ENCODE results near the gene CLEC6A.
"Not testable (repeated sequence)": the region's sequence is repeated elsewhere in the genome, so short reads cannot be mapped to it uniquely, and the experiment has no call there.

Gene CLEC6A

DNA sequence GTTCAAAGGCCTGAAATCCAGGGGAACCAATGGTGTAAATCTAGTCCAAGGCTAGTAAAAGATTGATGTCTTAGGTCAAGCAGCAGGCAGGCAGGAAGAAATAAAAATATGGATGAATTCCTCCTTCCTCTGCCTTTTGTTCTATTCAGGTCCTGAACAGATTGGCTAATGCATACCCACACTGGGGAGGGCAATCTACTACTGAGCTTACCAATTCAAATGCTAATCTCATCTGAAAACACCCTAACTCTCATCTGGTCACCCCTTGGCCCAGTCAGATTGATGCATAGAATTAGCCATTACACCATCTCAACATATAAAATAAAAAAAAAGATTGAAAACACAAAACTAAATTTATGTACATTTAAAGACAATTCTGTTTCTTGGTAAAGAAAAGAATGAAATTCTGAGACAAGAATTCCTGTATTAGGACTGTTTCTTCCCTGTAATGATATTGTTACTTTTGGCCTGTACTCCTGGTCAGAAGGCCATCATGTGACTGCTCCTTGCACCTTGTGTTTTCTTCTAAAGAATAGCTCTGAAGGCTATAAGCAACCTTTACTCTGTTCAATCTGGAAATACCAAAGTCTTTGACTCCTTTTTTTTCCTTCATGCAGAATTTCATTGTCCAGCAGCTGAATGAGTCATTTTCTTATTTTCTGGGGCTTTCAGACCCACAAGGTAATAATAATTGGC is 19.9 kb downstream of the CLEC6A start:
- no peak overlapping the region for H3K27ac Mint-ChIP-seq
- ATAC-seq (no peak), DNase-seq (ENCODE audit: low spot score in 2 of 2) (no peak)
- H3K4me3 Mint-ChIP-seq, result no peak overlapping the region
- H3K36me3 Mint-ChIP-seq, result no peaks in the 10 kb centered on the region
- H3K9me3 Mint-ChIP-seq, result no peaks in the 10 kb centered on the region
- no peaks in the 10 kb centered on the region for H3K4me1 Mint-ChIP-seq

DNA sequence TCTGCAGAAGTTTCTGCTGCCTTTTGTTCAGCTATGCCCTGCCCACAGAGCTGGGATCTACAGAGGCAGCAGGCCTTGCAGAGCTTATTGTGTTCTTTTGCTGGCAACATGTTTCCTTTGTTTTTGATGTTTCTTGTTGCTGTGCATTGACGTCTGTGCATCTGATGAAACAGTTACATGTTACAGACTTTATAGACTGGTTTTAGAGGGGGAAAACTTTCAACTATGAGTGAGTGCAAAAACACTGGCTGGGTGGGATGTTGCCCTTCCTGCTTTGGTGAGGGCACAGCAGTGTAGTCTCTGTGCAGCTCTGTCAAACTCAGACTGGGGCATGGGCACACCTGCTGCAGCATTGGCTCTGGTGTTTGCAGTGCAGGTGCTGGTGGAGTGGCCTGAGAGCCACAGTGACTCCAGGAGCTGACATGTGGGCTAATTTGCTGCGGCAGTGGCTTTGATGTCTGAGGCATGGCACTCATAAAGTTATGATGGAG is 26.9 kb downstream of the CLEC6A start:
- Mint-ChIP-seq H3K4me1 (peaks cover 10% of the 10 kb centered on the region), H3K27ac (no peak overlapping the region), H3K36me3 (no peaks in the 10 kb centered on the region), H3K4me3 (no peak overlapping the region), H3K9me3 (no peaks in the 10 kb centered on the region)
- ATAC-seq (no peak), DNase-seq (ENCODE audit: low spot score in 2 of 2) (no peak)

DNA sequence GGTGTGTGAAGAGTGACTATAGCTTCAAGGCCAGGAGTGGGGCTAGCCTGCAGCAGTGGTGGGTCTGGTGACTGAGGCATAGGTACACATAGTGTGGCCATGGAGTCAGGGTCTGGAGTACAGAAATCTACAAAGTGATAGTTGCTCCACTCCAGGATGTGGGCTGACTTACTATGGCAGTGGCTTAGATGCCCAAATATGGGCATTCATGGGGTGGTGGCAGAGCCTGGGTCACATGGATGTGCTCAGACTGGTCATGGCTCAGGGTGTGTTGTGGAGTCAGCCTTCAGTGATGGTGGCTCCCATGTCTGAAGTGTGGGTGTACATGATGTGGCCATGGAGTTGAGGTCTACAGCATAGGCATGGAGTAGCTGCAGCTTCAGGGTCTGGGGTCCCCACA is 27.3 kb downstream of the CLEC6A start:
- no peaks in the 10 kb centered on the region for H3K9me3 Mint-ChIP-seq
- ATAC-seq (peak; percentile 80), DNase-seq (ENCODE audit: low spot score in 2 of 2) (no peak)
- no peak overlapping the region for H3K27ac Mint-ChIP-seq
- no peak overlapping the region for H3K4me3 Mint-ChIP-seq
- H3K4me1 Mint-ChIP-seq, result peaks cover 10% of the 10 kb centered on the region
- H3K36me3 Mint-ChIP-seq, result no peaks in the 10 kb centered on the region

DNA sequence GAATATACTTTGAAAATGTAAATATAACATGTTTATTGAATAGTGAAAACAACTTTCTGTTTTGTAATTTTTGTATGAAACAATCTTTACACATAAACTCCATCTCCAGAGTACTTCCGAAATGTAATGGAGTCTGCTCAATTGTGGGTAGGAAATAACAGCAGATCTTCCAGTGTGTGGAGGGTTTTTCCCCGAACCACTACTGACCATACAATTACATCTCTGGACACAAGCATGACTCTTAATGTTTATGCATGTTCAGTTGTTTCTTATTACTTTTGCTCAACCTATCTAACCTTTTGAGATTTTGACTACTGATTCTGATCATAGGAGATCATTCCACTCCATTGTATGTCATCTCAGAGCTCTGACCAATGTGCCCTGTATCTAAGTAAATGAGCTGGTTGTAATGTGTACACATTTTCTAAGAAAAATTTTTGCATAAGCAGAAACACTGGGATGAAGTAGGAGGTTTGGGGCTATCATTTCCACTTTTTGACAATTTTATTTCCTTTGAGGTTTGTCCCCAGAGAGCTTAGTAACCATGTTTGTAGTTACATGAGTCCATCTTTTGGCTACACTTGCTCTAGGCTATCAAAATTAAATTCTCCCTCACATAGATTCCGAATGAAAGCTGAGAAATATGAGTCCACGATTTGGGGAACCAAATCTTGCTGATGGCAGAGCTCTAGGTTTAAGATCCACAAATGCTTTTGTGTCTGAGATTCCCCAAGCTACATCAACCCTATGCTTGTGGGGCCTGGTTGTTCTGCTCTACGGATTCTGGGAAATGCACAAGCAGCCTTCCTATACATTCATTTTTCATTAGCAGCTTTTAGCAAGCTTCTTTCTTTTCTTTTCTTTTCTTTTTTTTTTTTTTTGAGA is 36.1 kb downstream of the CLEC6A start:
- ATAC-seq (peak; percentile 51), DNase-seq (ENCODE audit: low spot score in 2 of 2) (no peak)
- Mint-ChIP-seq H3K9me3 (no peaks in the 10 kb centered on the region), H3K4me1 (peaks cover 26% of the 10 kb centered on the region), H3K36me3 (no peaks in the 10 kb centered on the region), H3K27ac (peak overlapping the region; percentile 55), H3K4me3 (peak overlapping the region; percentile 57)

DNA sequence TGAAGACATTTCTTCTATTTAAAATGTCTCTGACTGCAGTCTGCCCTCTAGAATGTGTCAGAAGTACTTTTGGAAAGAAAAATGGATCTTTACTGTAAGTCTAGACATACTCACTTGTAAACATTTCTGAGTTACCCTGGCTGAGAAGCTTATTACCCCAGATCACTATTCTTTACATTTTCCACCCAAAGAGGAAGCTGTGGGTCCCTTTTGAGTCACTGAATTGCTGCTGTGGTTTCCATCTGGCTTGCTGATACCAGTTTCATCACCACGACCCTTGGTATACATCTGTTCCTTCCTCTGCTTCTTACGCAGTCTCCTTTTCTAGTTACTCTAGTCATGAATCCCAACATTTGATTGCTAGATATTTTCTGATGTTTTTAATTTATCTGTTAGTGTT is 37.3 kb downstream of the CLEC6A start:
- H3K4me1 Mint-ChIP-seq, result peaks cover 26% of the 10 kb centered on the region
- H3K4me3 Mint-ChIP-seq, result peak overlapping the region; percentile 57
- no peaks in the 10 kb centered on the region for H3K36me3 Mint-ChIP-seq
- DNase-seq (ENCODE audit: low spot score in 2 of 2) (peak in 1 of 2 donors; percentile 74), ATAC-seq (peak; percentile 99)
- H3K27ac Mint-ChIP-seq, result peak overlapping the region; percentile 55
- no peaks in the 10 kb centered on the region for H3K9me3 Mint-ChIP-seq

DNA sequence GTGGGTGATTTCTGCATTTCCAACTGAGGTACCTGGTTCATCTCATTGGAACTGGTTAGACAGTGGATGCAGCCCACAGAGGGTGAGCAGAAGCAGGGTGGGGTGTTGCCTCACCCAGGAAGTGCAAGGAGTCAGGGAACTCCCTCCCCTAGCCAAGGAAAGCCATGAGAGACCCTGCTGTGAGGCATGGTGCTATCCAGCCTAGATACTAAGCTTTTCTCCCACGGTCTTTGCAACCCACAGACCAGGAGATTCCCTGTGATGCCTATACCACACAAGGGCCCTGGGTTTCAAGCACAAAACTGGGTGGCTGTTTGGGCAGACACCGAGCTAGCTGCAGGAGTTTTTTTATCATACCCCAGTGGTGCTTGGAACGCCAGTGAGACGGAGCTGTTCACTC is 39.9 kb downstream of the CLEC6A start:
- not testable (repeated sequence) for H3K4me3 Mint-ChIP-seq; H3K27ac Mint-ChIP-seq; H3K9me3 Mint-ChIP-seq; H3K36me3 Mint-ChIP-seq; ATAC-seq; DNase-seq (ENCODE audit: low spot score in 2 of 2)
- peaks cover 26% of the 10 kb centered on the region for H3K4me1 Mint-ChIP-seq

DNA sequence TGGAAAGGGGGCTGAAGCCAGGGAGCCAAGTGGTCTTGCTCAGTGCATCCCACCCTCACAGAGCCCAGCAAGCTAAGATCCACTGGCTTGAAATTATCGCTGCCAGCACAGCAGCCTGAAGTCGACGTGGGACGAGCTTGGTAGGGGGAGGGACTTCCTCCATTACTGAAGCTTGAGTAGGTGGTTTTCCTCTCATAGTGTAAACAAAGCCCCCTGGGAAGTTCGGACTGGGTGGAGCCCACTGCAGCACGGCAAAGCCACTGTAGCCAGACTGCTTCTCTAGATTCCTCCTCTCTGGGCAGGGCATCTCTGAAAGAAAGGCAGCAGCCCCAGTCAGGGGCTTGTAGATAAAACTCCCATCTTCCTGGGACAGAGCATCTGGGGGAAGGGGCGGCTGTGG is 40.3 kb downstream of the CLEC6A start:
- not testable (repeated sequence) for H3K9me3 Mint-ChIP-seq; H3K36me3 Mint-ChIP-seq; H3K4me3 Mint-ChIP-seq; H3K27ac Mint-ChIP-seq; DNase-seq (ENCODE audit: low spot score in 2 of 2); ATAC-seq
- peaks cover 26% of the 10 kb centered on the region for H3K4me1 Mint-ChIP-seq

DNA sequence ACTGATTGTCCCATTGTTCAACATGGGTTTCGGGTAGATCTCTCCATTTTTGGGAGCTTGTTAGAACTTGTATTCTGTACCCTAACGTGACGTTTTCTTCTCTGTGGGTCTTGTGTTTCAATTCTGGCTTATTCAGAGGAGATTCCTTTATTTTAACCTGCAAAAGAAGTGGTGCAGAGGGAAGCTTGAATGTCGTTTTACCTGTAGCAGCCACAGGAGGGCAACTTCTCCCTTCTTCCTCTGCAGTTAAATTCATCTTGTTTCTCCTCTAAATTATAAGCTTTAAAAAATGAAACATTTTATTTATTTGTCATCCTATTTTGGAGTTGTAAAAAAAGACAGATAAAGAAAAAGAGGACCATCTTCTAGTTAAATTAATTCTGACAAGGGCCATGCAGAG is 43.9 kb downstream of the CLEC6A start:
- no peak overlapping the region for H3K27ac Mint-ChIP-seq
- H3K9me3 Mint-ChIP-seq, result no peaks in the 10 kb centered on the region
- ATAC-seq (no peak), DNase-seq (ENCODE audit: low spot score in 2 of 2) (no peak)
- H3K36me3 Mint-ChIP-seq, result no peaks in the 10 kb centered on the region
- no peak overlapping the region for H3K4me3 Mint-ChIP-seq
- peaks cover 9% of the 10 kb centered on the region for H3K4me1 Mint-ChIP-seq

DNA sequence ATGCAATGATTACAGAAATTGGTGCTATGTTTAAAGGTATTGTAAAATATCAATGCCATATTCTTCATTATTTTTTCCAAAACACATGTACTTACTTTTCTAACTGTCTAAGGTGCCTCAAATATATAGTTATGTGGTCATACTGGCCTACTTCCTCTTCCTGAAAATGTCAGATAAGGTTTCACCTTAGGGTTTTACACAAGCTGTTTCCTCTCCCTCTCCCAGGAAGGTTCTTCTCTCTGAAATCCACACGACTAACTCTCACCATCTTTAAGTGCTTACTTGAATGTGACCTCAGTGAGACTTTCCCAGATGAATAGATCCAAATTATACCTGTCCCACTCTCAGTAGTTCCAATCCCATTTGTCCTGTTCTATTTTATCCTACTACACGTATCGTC is 46.0 kb downstream of the CLEC6A start:
- H3K27ac Mint-ChIP-seq, result no peak overlapping the region
- H3K4me1 Mint-ChIP-seq, result peaks cover 9% of the 10 kb centered on the region
- H3K36me3 Mint-ChIP-seq, result no peaks in the 10 kb centered on the region
- no peak for DNase-seq (ENCODE audit: low spot score in 2 of 2)
- no peaks in the 10 kb centered on the region for H3K9me3 Mint-ChIP-seq
- ATAC-seq, result no peak
- H3K4me3 Mint-ChIP-seq, result no peak overlapping the region

DNA sequence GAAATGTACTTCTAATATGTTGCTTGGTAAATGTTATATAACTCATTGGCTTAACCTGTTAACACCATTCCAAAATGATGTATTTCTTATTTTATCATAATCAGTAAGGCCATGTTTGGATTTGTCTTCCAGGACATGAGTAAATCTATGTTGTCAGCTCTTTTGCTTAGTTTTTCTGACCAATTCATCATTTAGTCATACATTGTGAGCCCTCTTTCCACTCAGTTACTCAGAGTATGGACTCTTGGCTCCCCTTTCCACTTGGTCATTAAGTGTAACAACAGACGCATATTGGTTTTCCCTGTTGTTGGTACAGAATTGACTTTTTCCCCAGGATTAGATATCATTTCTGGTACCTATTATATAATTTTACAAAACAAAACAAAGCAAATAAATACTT is 48.6 kb downstream of the CLEC6A start:
- ATAC-seq (no peak), DNase-seq (ENCODE audit: low spot score in 2 of 2) (no peak)
- Mint-ChIP-seq H3K4me1 (peaks cover 17% of the 10 kb centered on the region), H3K4me3 (no peak overlapping the region), H3K9me3 (no peaks in the 10 kb centered on the region), H3K36me3 (no peaks in the 10 kb centered on the region), H3K27ac (no peak overlapping the region)

DNA sequence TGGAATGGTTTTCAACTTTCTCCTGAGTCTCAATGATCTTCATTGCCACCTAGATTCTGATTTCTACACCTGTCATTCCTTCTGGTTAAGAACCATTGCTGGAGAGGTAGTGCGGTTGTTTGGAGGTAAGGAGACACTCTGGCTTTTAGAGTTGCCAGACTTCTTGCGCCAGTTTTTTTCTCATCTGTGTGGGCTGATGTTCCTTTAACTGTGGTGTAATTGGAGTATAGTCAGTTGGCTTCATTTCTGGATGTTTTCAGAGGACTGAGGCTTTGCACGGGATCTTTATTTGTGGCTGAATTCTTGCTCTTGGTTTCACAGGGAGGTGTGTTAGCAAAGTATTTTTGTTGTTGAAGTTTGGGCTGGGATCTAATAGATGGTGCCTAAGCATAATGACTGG is 51.8 kb downstream of the CLEC6A start:
- no peak overlapping the region for H3K27ac Mint-ChIP-seq
- no peaks in the 10 kb centered on the region for H3K9me3 Mint-ChIP-seq
- H3K4me1 Mint-ChIP-seq, result peaks cover 8% of the 10 kb centered on the region
- ATAC-seq (no peak), DNase-seq (ENCODE audit: low spot score in 2 of 2) (no peak)
- no peaks in the 10 kb centered on the region for H3K36me3 Mint-ChIP-seq
- H3K4me3 Mint-ChIP-seq, result no peak overlapping the region

DNA sequence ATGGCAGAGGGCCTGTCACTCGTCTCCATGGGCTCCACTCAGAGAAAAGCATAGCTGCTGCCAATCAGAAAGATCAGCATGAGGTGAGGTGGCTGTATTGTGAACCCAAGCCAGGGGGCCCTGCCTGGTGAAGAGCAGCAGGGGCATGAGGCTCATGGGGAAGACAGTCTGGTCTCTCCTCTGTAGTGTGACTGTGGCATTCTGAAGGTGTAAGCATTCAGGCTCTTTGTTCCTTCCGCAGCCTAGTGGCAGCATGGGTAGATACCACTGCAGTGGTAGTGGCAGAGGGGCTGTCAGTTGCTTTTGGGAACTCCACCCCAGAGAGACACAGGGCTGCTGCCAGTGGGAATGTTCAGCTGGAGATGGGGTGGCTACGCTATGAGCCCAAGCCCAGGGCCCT is 52.5 kb downstream of the CLEC6A start:
- H3K4me3 Mint-ChIP-seq, result no peak overlapping the region
- no peak for ATAC-seq
- no peaks in the 10 kb centered on the region for H3K9me3 Mint-ChIP-seq
- H3K27ac Mint-ChIP-seq, result no peak overlapping the region
- H3K36me3 Mint-ChIP-seq, result no peaks in the 10 kb centered on the region
- peaks cover 8% of the 10 kb centered on the region for H3K4me1 Mint-ChIP-seq
- no peak for DNase-seq (ENCODE audit: low spot score in 2 of 2)

DNA sequence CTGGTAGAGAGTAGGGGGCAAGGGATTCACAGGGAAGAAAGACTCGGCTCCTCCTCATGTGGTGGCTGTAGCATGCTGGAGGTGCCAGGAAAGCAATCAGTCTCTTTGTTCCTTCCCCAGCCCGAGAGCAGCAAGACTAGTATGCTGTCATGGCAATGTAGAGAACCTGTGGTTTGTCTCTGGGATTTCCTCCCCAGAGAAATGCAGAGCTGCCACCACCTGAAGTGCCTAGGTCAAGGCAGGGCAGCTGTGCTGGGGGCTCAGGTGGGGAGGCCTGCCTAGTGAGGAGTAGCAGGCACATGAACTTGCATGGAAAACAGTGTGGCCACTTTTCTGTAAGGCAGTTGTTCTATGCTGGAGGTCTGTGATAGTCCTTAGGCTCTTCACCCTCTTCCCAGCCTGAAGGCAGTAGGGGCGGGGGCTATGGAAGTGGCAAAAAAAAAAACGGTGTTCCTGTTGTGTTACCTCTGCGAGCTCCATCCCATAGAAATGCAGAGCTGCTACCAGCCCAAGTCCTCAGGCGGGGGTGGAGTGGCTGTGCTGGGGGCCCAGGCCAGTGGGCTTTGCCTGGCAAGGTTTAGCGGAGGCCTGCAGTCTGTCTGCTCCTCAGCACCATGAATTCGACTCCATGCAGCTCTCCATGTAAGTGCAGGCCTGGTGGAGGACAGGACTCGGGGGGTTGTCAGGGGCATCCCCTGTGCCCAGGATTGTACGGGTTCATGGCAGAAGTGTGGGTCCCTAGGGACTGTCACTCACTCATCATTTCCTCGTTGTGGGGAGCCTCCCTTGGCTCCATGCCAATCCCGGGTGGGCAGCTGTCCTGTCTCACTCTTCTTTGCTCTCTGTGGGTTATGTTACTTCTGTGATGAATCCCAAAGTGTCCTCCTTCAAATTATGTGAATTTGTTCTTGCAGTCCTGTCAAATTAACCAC is 53.4 kb downstream of the CLEC6A start:
- no peaks in the 10 kb centered on the region for H3K9me3 Mint-ChIP-seq
- no peak overlapping the region for H3K4me3 Mint-ChIP-seq
- H3K36me3 Mint-ChIP-seq, result no peaks in the 10 kb centered on the region
- DNase-seq (ENCODE audit: low spot score in 2 of 2) (no peak), ATAC-seq (no peak)
- peaks cover 8% of the 10 kb centered on the region for H3K4me1 Mint-ChIP-seq
- H3K27ac Mint-ChIP-seq, result no peak overlapping the region

DNA sequence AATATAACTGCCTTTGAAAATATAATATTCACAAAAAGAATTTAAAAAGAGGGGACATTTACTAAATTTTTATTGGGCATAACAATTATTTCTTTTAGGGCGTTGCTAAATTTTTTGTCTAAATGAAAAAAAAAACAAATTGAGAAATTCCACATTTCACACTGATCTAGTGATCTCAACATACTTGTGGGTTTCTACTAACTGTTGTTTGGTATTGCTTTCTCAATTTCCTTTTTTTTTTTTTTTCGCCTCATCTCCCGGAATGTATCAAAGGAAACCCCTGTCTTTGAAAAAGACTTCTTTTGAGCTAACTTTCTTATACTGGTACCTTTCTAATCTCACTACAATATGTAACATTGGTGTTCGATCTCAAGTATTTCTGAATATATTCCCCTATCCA is 57.5 kb downstream of the CLEC6A start, which contains the start of gene CLEC4D:
TSS of gene CLEC4D (plus strand) at position 248 of the 400 bp plus-strand sequence. CDS start 230 bp downstream, outside the sequence.
- ATAC-seq (no peak), DNase-seq (ENCODE audit: low spot score in 2 of 2) (no peak)
- no peak within 1 kb of the TSS for H3K4me3 Mint-ChIP-seq
- H3K27ac Mint-ChIP-seq, result no peak within 1 kb of the TSS
- no peaks in the 10 kb centered on the region for H3K9me3 Mint-ChIP-seq
- peaks cover 6% of the 10 kb centered on the region for H3K4me1 Mint-ChIP-seq
- H3K36me3 Mint-ChIP-seq, result no peaks in the 10 kb centered on the region

DNA sequence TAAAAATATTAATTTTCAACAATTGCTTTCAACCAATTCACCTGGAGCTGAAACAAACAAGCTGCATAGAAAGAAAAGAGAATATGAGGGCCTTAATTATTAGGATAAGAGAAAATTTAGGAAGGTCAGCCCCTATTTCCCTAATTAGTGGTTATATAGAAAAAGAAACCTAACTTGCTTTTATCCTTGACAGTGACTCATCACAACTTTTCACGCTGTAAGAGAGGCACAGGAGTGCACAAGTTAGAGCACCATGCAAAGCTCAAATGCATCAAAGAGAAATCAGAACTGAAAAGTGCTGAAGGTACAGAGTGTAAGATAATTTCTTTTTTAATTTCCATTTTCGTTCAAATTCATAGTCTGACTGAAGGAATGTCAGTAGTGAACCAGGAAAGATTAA is 62.2 kb downstream of the CLEC6A start:
- ATAC-seq (no peak), DNase-seq (ENCODE audit: low spot score in 2 of 2) (no peak)
- no peak overlapping the region for H3K27ac Mint-ChIP-seq
- no peak overlapping the region for H3K4me3 Mint-ChIP-seq
- no peaks in the 10 kb centered on the region for H3K36me3 Mint-ChIP-seq
- no peaks in the 10 kb centered on the region for H3K4me1 Mint-ChIP-seq
- H3K9me3 Mint-ChIP-seq, result no peaks in the 10 kb centered on the region

All from stimulated activated effector memory CD8-positive, alpha-beta T cell treated with anti-CD3 and anti-CD28 coated beads, Interleukin-12 subunit alpha, Interleukin-12 subunit beta, amount 100 ng/mL, for 72 hours (primary cell).